ENCODE results near the gene UNC45A. TPM values are rescaled to one million over a fixed set of nuclear protein-coding genes. Genes with fewer than 3 reads are reported as not detected.
A peak's percentile ranks its signal among the peaks of the same experiment; 100 is the strongest.
"Not testable (repeated sequence)": the region's sequence is repeated elsewhere in the genome, so short reads cannot be mapped to it uniquely, and the experiment has no call there.

UNC45A gene
- total and polyA plus RNA-seq, 2 donors = 29.8 to 38.9 TPM

DNA sequence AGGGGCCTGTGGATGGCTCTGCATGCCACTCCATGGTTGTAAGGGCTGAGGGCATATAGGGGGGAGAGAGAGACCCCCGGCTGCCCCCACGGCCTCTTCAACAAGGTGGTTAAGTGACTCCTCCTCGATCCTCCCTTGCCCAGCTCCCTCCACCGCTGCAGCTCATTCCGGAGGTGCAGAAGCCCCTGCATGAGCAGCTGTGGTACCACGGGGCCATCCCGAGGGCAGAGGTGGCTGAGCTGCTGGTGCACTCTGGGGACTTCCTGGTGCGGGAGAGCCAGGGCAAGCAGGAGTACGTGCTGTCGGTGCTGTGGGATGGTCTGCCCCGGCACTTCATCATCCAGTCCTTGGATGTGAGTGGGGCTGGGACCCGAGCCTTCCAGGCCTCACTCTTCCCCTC lies 44.2 kb upstream of the UNC45A start:
- Histone ChIP-seq H3K4me1 (ENCODE audit: control insufficient read depth in 2 of 2, insufficient read depth in 2 of 2, low read length in 2 of 2) (peaks cover 0 to 18% of the 10 kb centered on the region in 2 donors), H3K9me3 (ENCODE audit: control insufficient read depth in 2 of 2, insufficient read depth in 1 of 2, low read length in 1 of 2) (peaks cover 0 to 4% of the 10 kb centered on the region in 2 donors), H3K27ac (ENCODE audit: low read depth in 1 of 2, low read length in 1 of 2) (no peak overlapping the region), H3K36me3 (ENCODE audit: control insufficient read depth in 2 of 2, insufficient read depth in 2 of 2, low read length in 1 of 2) (no peaks in the 10 kb centered on the region), H3K4me3 (ENCODE audit: low read length in 2 of 2) (no peak overlapping the region), H3K27me3 (ENCODE audit: control insufficient read depth in 2 of 2, insufficient read depth in 1 of 2, low read length in 1 of 2) (peaks cover 0 to 1% of the 10 kb centered on the region in 2 donors)
- no peak for DNase-seq (ENCODE audit: low read depth in 6 of 9, low spot score in 9 of 9)
- 99% methylated on average over 12 of the region's 12 CpGs for WGBS

DNA sequence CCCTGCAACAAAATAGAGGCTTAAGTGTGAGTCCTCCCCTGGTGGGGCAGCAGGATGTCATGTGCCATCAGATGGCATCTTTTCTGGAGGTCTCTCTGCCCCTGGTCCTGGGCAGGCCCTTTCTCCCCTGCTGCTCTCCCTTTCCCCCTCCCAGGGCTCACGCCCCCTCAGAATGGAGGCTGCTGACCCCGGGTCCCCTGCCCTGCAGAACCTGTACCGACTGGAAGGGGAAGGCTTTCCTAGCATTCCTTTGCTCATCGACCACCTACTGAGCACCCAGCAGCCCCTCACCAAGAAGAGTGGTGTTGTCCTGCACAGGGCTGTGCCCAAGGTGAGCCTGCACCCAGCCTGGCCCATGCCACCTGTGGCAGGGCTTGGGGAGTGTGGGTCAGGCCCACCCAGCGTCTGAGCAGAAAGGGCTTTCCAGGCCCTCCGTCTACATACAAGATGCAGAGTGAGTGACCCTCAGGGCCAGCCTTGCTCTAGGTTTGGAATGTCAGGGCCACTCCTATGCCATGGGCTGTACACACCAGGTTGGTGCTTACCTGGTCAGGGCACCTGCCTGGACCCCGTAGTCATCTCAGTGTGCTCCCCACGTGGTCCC lies 43.6 kb upstream of the UNC45A start:
- no peak for DNase-seq (ENCODE audit: low read depth in 6 of 9, low spot score in 9 of 9)
- Histone ChIP-seq H3K36me3 (ENCODE audit: control insufficient read depth in 2 of 2, insufficient read depth in 2 of 2, low read length in 1 of 2) (no peaks in the 10 kb centered on the region), H3K27ac (ENCODE audit: low read depth in 1 of 2, low read length in 1 of 2) (no peak overlapping the region), H3K9me3 (ENCODE audit: control insufficient read depth in 2 of 2, insufficient read depth in 1 of 2, low read length in 1 of 2) (peaks cover 0 to 4% of the 10 kb centered on the region in 2 donors), H3K4me1 (ENCODE audit: control insufficient read depth in 2 of 2, insufficient read depth in 2 of 2, low read length in 2 of 2) (peaks cover 0 to 16% of the 10 kb centered on the region in 2 donors), H3K4me3 (ENCODE audit: low read length in 2 of 2) (no peak overlapping the region), H3K27me3 (ENCODE audit: control insufficient read depth in 2 of 2, insufficient read depth in 1 of 2, low read length in 1 of 2) (no peaks in the 10 kb centered on the region)
- WGBS = 98% methylated on average over 8 of the region's 8 CpGs

DNA sequence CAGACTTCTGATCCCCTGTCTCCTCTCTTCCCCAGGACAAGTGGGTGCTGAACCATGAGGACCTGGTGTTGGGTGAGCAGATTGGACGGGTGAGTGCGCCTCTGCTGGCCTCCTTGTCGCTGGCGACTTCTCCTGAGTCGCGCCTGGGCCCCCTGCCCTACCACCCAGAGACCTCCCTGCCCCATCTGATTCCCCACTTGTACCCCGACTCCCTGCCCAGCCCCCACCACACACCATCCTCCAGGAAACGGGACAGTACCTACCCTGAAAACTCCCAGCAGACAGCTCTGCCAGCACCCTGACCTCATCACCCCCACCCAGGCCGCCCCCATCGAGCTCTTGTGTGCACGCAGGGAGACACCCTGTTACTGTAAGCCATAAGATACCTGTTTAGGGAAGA lies 43.1 kb upstream of the UNC45A start:
- WGBS = 97% methylated on average over 11 of the region's 11 CpGs
- peaks cover 0 to 16% of the 10 kb centered on the region in 2 donors for H3K4me1 ChIP-seq (ENCODE audit: control insufficient read depth in 2 of 2, insufficient read depth in 2 of 2, low read length in 2 of 2)

DNA sequence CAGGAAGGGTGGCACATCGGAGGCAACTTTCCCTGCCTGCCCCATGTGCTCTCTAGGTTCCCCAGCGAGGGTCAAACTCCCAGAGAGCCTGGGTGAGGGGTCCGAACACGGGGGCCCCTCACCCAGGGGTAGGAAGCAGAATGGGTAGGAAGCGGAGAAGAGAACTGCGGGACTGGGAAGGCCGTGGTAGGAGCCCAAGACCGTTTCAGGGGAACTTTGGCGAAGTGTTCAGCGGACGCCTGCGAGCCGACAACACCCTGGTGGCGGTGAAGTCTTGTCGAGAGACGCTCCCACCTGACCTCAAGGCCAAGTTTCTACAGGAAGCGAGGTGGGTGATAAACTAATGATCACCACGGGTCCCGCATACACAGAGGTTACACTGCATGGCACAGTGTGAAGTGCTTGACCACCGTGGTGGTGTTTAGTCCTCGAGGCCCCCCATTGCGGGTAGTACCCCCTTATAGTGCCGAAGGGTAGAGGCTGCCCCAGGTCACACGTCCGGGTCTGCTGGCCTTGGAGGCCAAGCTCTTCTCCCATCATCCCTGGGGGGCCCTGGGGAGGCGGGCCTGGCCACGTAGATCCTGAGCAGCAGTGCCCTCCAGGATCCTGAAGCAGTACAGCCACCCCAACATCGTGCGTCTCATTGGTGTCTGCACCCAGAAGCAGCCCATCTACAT lies 42.4 kb upstream of the UNC45A start:
- no peak overlapping the region for H3K27ac ChIP-seq (ENCODE audit: low read depth in 1 of 2, low read length in 1 of 2)
- 98% methylated on average over 29 of the region's 29 CpGs for WGBS
- H3K36me3 ChIP-seq (ENCODE audit: control insufficient read depth in 2 of 2, insufficient read depth in 2 of 2, low read length in 1 of 2) = no peaks in the 10 kb centered on the region
- peaks cover 0 to 4% of the 10 kb centered on the region in 2 donors for H3K9me3 ChIP-seq (ENCODE audit: control insufficient read depth in 2 of 2, insufficient read depth in 1 of 2, low read length in 1 of 2)
- H3K4me3 ChIP-seq (ENCODE audit: low read length in 2 of 2) = no peak overlapping the region
- no peak for DNase-seq (ENCODE audit: low read depth in 6 of 9, low spot score in 9 of 9)
- no peaks in the 10 kb centered on the region for H3K27me3 ChIP-seq (ENCODE audit: control insufficient read depth in 2 of 2, insufficient read depth in 1 of 2, low read length in 1 of 2)
- H3K4me1 ChIP-seq (ENCODE audit: control insufficient read depth in 2 of 2, insufficient read depth in 2 of 2, low read length in 2 of 2) = peaks cover 0 to 16% of the 10 kb centered on the region in 2 donors

More for the DNA sequence above, 43.1 kb upstream of the UNC45A start:
- Histone ChIP-seq H3K27me3 (ENCODE audit: control insufficient read depth in 2 of 2, insufficient read depth in 1 of 2, low read length in 1 of 2) (no peaks in the 10 kb centered on the region), H3K36me3 (ENCODE audit: control insufficient read depth in 2 of 2, insufficient read depth in 2 of 2, low read length in 1 of 2) (no peaks in the 10 kb centered on the region), H3K27ac (ENCODE audit: low read depth in 1 of 2, low read length in 1 of 2) (no peak overlapping the region), H3K4me3 (ENCODE audit: low read length in 2 of 2) (no peak overlapping the region), H3K9me3 (ENCODE audit: control insufficient read depth in 2 of 2, insufficient read depth in 1 of 2, low read length in 1 of 2) (peaks cover 0 to 4% of the 10 kb centered on the region in 2 donors)
- DNase-seq (ENCODE audit: low read depth in 6 of 9, low spot score in 9 of 9) = no peak

DNA sequence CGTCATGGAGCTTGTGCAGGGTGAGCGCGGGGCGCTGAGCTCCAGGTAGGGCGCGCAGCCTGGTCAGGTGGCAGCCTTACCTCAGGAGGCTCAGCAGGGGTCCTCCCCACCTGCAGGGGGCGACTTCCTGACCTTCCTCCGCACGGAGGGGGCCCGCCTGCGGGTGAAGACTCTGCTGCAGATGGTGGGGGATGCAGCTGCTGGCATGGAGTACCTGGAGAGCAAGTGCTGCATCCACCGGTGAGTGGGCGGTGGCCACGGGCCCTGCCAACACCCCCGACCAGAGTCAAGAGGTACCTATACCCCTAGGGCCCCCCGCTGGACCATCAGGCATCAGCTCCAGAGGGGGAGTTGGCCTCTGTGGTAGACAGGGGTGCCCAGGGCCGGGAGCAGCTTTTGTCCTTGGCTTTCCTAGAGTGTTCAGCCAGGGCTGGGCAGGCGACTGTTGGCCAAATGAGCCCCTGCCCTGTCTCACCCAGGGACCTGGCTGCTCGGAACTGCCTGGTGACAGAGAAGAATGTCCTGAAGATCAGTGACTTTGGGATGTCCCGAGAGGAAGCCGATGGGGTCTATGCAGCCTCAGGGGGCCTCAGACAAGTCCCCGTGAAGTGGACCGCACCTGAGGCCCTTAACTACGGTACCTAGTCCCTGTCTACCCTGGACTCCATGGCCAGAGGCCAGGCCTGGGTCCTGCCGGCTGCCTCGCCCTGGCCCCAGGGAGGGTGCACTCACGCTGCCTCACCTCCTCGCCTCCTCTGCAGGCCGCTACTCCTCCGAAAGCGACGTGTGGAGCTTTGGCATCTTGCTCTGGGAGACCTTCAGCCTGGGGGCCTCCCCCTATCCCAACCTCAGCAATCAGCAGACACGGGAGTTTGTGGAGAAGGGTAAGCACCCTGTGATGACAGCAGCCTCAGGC lies 41.7 kb upstream of the UNC45A start:
- Histone ChIP-seq H3K27ac (ENCODE audit: low read depth in 1 of 2, low read length in 1 of 2) (no peak overlapping the region), H3K4me3 (ENCODE audit: low read length in 2 of 2) (no peak overlapping the region), H3K27me3 (ENCODE audit: control insufficient read depth in 2 of 2, insufficient read depth in 1 of 2, low read length in 1 of 2) (no peaks in the 10 kb centered on the region), H3K36me3 (ENCODE audit: control insufficient read depth in 2 of 2, insufficient read depth in 2 of 2, low read length in 1 of 2) (no peaks in the 10 kb centered on the region), H3K9me3 (ENCODE audit: control insufficient read depth in 2 of 2, insufficient read depth in 1 of 2, low read length in 1 of 2) (peaks cover 0 to 4% of the 10 kb centered on the region in 2 donors), H3K4me1 (ENCODE audit: control insufficient read depth in 2 of 2, insufficient read depth in 2 of 2, low read length in 2 of 2) (peaks cover 0 to 16% of the 10 kb centered on the region in 2 donors)
- DNase-seq (ENCODE audit: low read depth in 6 of 9, low spot score in 9 of 9) = no peak
- 96% methylated on average over 33 of the region's 33 CpGs for WGBS

DNA sequence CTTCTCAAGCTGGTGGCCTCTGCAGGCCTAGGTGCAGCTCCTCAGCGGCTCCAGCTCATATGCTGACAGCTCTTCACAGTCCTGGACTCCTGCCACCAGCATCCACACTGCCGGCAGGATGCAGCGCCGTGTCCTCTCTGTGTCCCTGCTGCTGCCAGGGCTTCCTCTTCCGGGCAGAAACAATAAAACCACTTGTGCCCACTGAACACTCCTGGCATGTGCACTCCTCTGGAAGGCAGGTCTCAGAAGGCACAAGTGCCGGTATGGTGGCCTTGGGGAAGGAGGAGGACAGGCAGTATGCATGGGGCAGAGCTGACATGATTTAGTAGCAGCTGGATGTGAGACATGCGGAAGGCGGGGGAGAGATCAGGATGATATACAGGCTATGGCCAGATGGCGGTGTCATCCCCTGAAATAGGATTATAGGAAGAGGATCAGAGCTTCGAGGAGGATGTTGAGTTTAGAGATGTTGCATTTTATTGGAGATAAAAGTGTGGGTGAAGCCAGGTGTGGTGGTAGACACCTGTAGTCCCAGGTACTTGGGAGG lies 39.4 kb upstream of the UNC45A start:
- peaks cover 0 to 4% of the 10 kb centered on the region in 2 donors for H3K9me3 ChIP-seq (ENCODE audit: control insufficient read depth in 2 of 2, insufficient read depth in 1 of 2, low read length in 1 of 2)
- H3K27me3 ChIP-seq (ENCODE audit: control insufficient read depth in 2 of 2, insufficient read depth in 1 of 2, low read length in 1 of 2) = no peaks in the 10 kb centered on the region
- no peak for DNase-seq (ENCODE audit: low read depth in 6 of 9, low spot score in 9 of 9)
- WGBS = 95% methylated on average over 10 of the region's 10 CpGs
- H3K27ac ChIP-seq (ENCODE audit: low read depth in 1 of 2, low read length in 1 of 2) = no peak overlapping the region
- H3K4me1 ChIP-seq (ENCODE audit: control insufficient read depth in 2 of 2, insufficient read depth in 2 of 2, low read length in 2 of 2) = no peaks in the 10 kb centered on the region
- H3K36me3 ChIP-seq (ENCODE audit: control insufficient read depth in 2 of 2, insufficient read depth in 2 of 2, low read length in 1 of 2) = no peaks in the 10 kb centered on the region
- H3K4me3 ChIP-seq (ENCODE audit: low read length in 2 of 2) = no peak overlapping the region

DNA sequence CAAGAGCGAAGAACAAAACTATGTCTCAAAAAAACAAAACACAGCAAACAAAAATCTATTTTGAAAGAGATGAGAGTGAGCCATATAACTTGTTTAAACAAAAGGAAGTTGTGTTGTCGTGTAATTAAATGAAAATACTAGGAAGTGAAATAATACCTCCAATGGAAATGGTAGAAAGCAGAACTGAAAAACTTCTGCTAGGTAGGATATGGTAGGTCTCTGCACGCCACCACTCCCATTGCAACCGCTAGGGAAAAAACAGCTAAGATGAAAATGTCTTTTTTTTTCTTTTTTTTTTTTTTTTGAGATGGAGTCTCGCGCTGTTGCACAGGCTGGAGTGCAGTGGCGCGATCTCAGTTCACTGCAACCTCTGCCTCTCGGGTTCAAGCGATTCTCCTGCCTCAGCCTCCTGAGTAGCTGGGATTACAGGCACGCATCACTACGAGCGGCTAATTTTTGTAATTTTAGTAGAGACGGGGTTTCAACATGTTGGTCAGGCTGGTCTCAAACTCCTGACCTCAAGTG lies 37.9 kb upstream of the UNC45A start:
- H3K27ac ChIP-seq (ENCODE audit: low read depth in 1 of 2, low read length in 1 of 2); H3K27me3 ChIP-seq (ENCODE audit: control insufficient read depth in 2 of 2, insufficient read depth in 1 of 2, low read length in 1 of 2); H3K36me3 ChIP-seq (ENCODE audit: control insufficient read depth in 2 of 2, insufficient read depth in 2 of 2, low read length in 1 of 2); H3K9me3 ChIP-seq (ENCODE audit: control insufficient read depth in 2 of 2, insufficient read depth in 1 of 2, low read length in 1 of 2); H3K4me1 ChIP-seq (ENCODE audit: control insufficient read depth in 2 of 2, insufficient read depth in 2 of 2, low read length in 2 of 2); H3K4me3 ChIP-seq (ENCODE audit: low read length in 2 of 2); DNase-seq (ENCODE audit: low read depth in 6 of 9, low spot score in 9 of 9): not testable (repeated sequence)
- WGBS = 95% methylated on average over 14 of the region's 14 CpGs

DNA sequence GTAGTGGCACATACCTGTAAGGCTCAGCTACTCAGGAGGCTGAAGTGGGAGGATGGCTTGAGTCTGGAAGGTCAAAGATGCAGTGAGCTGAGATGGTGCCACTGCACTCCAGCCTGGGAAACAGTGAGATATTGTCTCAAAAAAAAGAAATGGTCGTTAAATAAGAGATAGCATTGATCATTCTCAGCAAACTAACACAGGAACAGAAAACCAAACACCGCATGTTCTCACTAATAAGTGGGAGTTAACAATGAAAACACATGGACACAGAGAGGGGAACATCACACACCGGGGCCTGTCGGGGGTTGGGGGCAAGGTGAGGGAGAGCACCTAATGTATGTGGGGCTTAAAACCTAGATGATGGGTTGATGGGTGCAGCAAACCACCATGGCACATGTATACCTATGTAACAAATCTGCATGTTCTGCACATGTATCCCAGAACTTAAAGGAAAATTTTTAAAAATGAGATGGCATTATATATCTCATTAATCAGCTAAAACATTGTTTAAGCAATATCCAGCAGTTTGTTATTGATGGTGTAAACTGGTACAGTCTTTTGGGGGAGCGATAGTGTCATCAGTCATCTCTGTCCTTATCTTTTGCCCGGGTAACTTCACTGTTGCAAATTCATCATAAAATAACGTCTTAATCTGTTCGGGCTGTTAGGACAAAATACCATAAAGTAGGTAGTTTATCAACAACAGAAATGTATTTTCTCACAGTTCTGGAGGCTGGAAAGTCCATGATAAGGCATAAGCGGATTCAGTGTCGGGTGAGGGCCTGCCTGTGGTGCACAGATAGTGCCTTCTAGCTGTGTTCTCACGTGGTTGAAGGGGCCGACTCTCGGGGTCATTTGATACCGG lies 33.7 kb upstream of the UNC45A start:
- 66% methylated on average over 14 of the region's 14 CpGs for WGBS
- peak overlapping the region in 1 of 2 donors; percentile 78 for H3K4me3 ChIP-seq (ENCODE audit: low read length in 2 of 2)
- H3K4me1 ChIP-seq (ENCODE audit: control insufficient read depth in 2 of 2, insufficient read depth in 2 of 2, low read length in 2 of 2) = peaks cover 7 to 15% of the 10 kb centered on the region in 2 donors
- no peak for DNase-seq (ENCODE audit: low read depth in 6 of 9, low spot score in 9 of 9)
- H3K27me3 ChIP-seq (ENCODE audit: control insufficient read depth in 2 of 2, insufficient read depth in 1 of 2, low read length in 1 of 2) = peaks cover 0 to 2% of the 10 kb centered on the region in 2 donors
- peaks cover 14 to 17% of the 10 kb centered on the region in 2 donors for H3K36me3 ChIP-seq (ENCODE audit: control insufficient read depth in 2 of 2, insufficient read depth in 2 of 2, low read length in 1 of 2)
- H3K9me3 ChIP-seq (ENCODE audit: control insufficient read depth in 2 of 2, insufficient read depth in 1 of 2, low read length in 1 of 2) = no peaks in the 10 kb centered on the region
- no peak overlapping the region for H3K27ac ChIP-seq (ENCODE audit: low read depth in 1 of 2, low read length in 1 of 2)

Data from thymus (tissue), 11 donors.